Endothelial cell of umbilical vein (primary cell): ENCODE results near the gene MGAT4A. TPM values are rescaled to one million over a fixed set of nuclear protein-coding genes. Genes with fewer than 3 reads are reported as not detected.

Source experiments
- BruUV-seq: library from RNA; stranded (reverse); fragments of 400-500 nt; replicated peaks from 2 replicates; lab custom pipeline; 2021; lab: Mats Ljungman, UMichigan
- CTCF ChIA-PET: fragments of 300-600, 350-600 bp; sonication (Branson Sonifier 250); formaldehyde crosslinking; loops from one replicate; lab custom pipeline; 2021; ENCODE audit warnings: antibody characterized with exemption, inconsistent platforms; lab: Charles Lee
- POLR2A ChIA-PET: fragments of 300-600, 350-600 bp; sonication (Branson Sonifier 250); formaldehyde crosslinking; loops from one replicate; lab custom pipeline; 2021; ENCODE audit warnings: antibody characterized with exemption, inconsistent platforms; lab: Charles Lee
- DNase-seq: peaks from one replicate; pipeline ENCODE4 v3.0.0-alpha.2; 2011; ENCODE audit warnings: low read depth, low spot score
- FAIRE-seq: peaks from 2 replicates; lab custom pipeline; 2011; peaks lifted over from hg19 to GRCh38; lab: Jason Lieb, UNC
- H2AFZ ChIP-seq: 2 replicates; pipeline ENCODE4 v1.6.0; 2012; ENCODE audit warnings: low read depth, low read length, control low read depth, inconsistent platforms
- H3K27ac ChIP-seq: 2 replicates; pipeline ENCODE4 v1.5.1; 2011; ENCODE audit warnings: low read depth, mild to moderate bottlenecking, control low read depth, low read length, moderate library complexity; ENCODE audit not compliant: insufficient read depth
- H3K27me3 ChIP-seq, 2 experiments: 2 replicates each; pipeline versions ENCODE4 v1.6.0 to v1.6.1; 2011; ENCODE audit warnings: low read length in 2 of 2, mixed read lengths in 1 of 2; ENCODE audit not compliant: control insufficient read depth in 2 of 2, insufficient read depth in 2 of 2
- H3K36me3 ChIP-seq, 2 experiments: 2 replicates in 1 of 2; 3 replicates in 1 of 2; pipeline ENCODE4 v1.5.1; 2011; ENCODE audit warnings: low read length in 2 of 2, mild to moderate bottlenecking in 1 of 2, moderate library complexity in 1 of 2; ENCODE audit not compliant: control insufficient read depth in 2 of 2, insufficient read depth in 2 of 2; ENCODE audit errors: extremely low read depth in 1 of 2
- H3K4me1 ChIP-seq: 3 replicates; pipeline ENCODE4 v1.5.1; 2011; ENCODE audit warnings: mild to moderate bottlenecking, low read length; ENCODE audit not compliant: control insufficient read depth, insufficient read depth; ENCODE audit errors: extremely low read depth
- H3K4me2 ChIP-seq: 2 replicates; pipeline ENCODE4 v1.6.1; 2011; ENCODE audit warnings: low read length, control low read depth, mixed read lengths; ENCODE audit not compliant: insufficient read depth
- H3K4me3 ChIP-seq, 3 experiments: fragments of 200-600 bp in 1 of 3; sonication (generic), shearing (Covaris generic) in 1 of 3; replicated peaks in 1 of 3; 2 replicates each; pipeline ENCODE4 v1.5.1; 2011 to 2016; ENCODE audit warnings: control low read depth in 3 of 3, low read length in 3 of 3, mild to moderate bottlenecking in 2 of 3, inconsistent platforms in 1 of 3, low read depth in 1 of 3, moderate library complexity in 1 of 3; ENCODE audit not compliant: insufficient read depth in 1 of 3
- H3K79me2 ChIP-seq: 2 replicates; pipeline ENCODE4 v1.6.0; 2012; ENCODE audit warnings: low read length, inconsistent platforms; ENCODE audit not compliant: control insufficient read depth, insufficient read depth
- H3K9ac ChIP-seq: replicated peaks from 2 replicates; pipeline ENCODE3; 2011; ENCODE audit warnings: low read length, control low read depth; ENCODE audit not compliant: insufficient read depth; ENCODE audit errors: extremely low read depth
- H3K9me1 ChIP-seq: replicated peaks from 3 replicates; pipeline ENCODE4 v1.6.0; 2011; ENCODE audit warnings: mild to moderate bottlenecking, low read length; ENCODE audit not compliant: control insufficient read depth, insufficient read depth; ENCODE audit errors: extremely low read depth
- H3K9me3 ChIP-seq: replicated peaks from 2 replicates; pipeline ENCODE4 v1.5.1; 2012; ENCODE audit warnings: low read length, inconsistent platforms; ENCODE audit not compliant: control insufficient read depth, insufficient read depth
- H4K20me1 ChIP-seq: replicated peaks from 2 replicates; pipeline ENCODE3; 2011; ENCODE audit warnings: mild to moderate bottlenecking, low read length; ENCODE audit not compliant: control insufficient read depth, insufficient read depth; ENCODE audit errors: extremely low read depth
- CTCF ChIP-seq, 2 donors: IDR thresholded peaks; 1 replicate in 1 of 2; 2 replicates in 1 of 2; pipeline ENCODE4 v1.5.1; 2011; ENCODE audit warnings: low read length in 2 of 2, mild to moderate bottlenecking in 2 of 2, moderate library complexity in 2 of 2, control low read depth in 1 of 2, inconsistent platforms in 1 of 2, low read depth in 1 of 2; ENCODE audit not compliant: insufficient read depth in 1 of 2; ENCODE audit errors: extremely low read depth in 1 of 2
- FOS ChIP-seq: IDR thresholded peaks from 2 replicates; pipeline ENCODE4 v1.6.1; 2011; ENCODE audit warnings: mild to moderate bottlenecking, low read length, moderate library complexity, borderline replicate concordance; ENCODE audit not compliant: insufficient read depth
- JUN ChIP-seq: IDR thresholded peaks from 2 replicates; pipeline ENCODE4 v1.6.1; 2011; ENCODE audit warnings: borderline replicate concordance, low read depth; ENCODE audit not compliant: insufficient read length, insufficient read depth
- POLR2A ChIP-seq: IDR thresholded peaks from 2 replicates; pipeline ENCODE4 v1.6.1; 2012; ENCODE audit warnings: low read depth, mild to moderate bottlenecking, control low read depth, low read length
- POLR2AphosphoS5 ChIP-seq: IDR thresholded peaks from 2 replicates; pipeline ENCODE4 v1.6.1; 2012; ENCODE audit warnings: low read depth, mild to moderate bottlenecking, control low read depth, low read length, moderate library complexity; ENCODE audit not compliant: insufficient read depth
- dilution Hi-C: fragments of 300-500 bp; cut with MboI; formaldehyde crosslinking; loops from one replicate; pipeline ENCODE4 v1.15.0; 2019; ENCODE audit warnings: low sequenced_read_pairs; ENCODE audit not compliant: extremely low pct_ligation_motif_present
- intact Hi-C: fragments of 100-400 bp; cut with micrococcal nuclease; formaldehyde crosslinking; loops from one replicate; pipeline ENCODE4 v1.10.0; 2022
- polyA plus RNA-seq, 4 experiments: library from polyadenylated mRNA; depleted of rRNA in 3 of 4; stranded (reverse) in 3 of 4; unstranded in 1 of 4; fragments of >200 nt; gene quantifications; 2 replicates each; pipeline versions ENCODE4 v1.2.1 to v1.2.3, GENCODE V29; 2011 to 2012; ENCODE audit warnings: missing spikeins in 1 of 4
- total RNA-seq: library from RNA; stranded (reverse); gene quantifications from 2 replicates; pipeline ENCODE4 v1.2.3, GENCODE V29; 2021

Gene MGAT4A
- total and polyA plus RNA-seq, 2 donors (not counting 3 experiments of a cell fraction or from before 2014, with no cell fraction given) = 9.2 to 42.2 TPM

- Histone ChIP-seq H4K20me1 (no peaks in the 10 kb centered on the region), H3K9me1 (no peaks in the 10 kb centered on the region), H3K36me3 (peaks cover 4 to 6% of the 10 kb centered on the region in 2 experiments), H3K79me2 (peaks cover 65% of the 10 kb centered on the region), H2AFZ (peak overlapping the region; percentile 89), H3K4me2 (peak overlapping the region; percentile 93), H3K9me3 (no peaks in the 10 kb centered on the region), H3K4me3 (peak overlapping the region; percentile 95 to 100 (median 98)), H3K27ac (peak overlapping the region; percentile 98), H3K27me3 (no peaks in the 10 kb centered on the region), H3K4me1 (peaks cover 32% of the 10 kb centered on the region), H3K9ac (peak overlapping the region; percentile 99)
- POLR2A ChIA-PET = no interaction called here
- no peak for TF ChIP-seq FOS
- no TSS peak for BruUV-seq
- CTCF ChIA-PET = interaction anchor here (0.9 to 1.7 kb wide), 7 partner anchors 24 to 228 kb away, joined by 3 to 4 read pairs (median 4); no protein-coding TSS in a partner anchor
- intact Hi-C loops (loop anchor here (1.0 to 5.0 kb wide), 3 partner anchors 10 to 458 kb away; no protein-coding TSS in a partner anchor), dilution Hi-C loops (no loop called here)
- DNase-seq = peak; percentile 55
- peak; percentile 8 for FAIRE-seq
Observed at GRCh38 chr2:98608962-98609604, 121.8 kb downstream of the MGAT4A start.

GRCh38 chr2:98608116-98608961, 122.6 kb downstream of the MGAT4A start, which contains the start of the genes COA5 and UNC50:
Gene COA5, minus strand, starts transcription at chr2:98608512. Its CDS starts 107 bp downstream, at chr2:98608405.
Gene UNC50, plus strand, starts transcription at chr2:98608589. Its CDS starts 1,171 bp downstream, at chr2:98609760.
- BruUV-seq = TSS peak; percentile 64
- Histone ChIP-seq H3K4me3 (peak within 1 kb of the TSS; percentile 95 to 100 (median 98)), H3K9ac (peak within 1 kb of the TSS; percentile 99), H3K79me2 (peaks cover 65% of the 10 kb centered on the region), H4K20me1 (no peaks in the 10 kb centered on the region), H3K4me1 (peaks cover 32% of the 10 kb centered on the region), H3K36me3 (peaks cover 2 to 6% of the 10 kb centered on the region in 2 experiments), H3K27ac (peak within 1 kb of the TSS; percentile 98), H2AFZ (peak within 1 kb of the TSS; percentile 92), H3K4me2 (peak within 1 kb of the TSS; percentile 96), H3K9me1 (no peaks in the 10 kb centered on the region), H3K9me3 (no peaks in the 10 kb centered on the region), H3K27me3 (no peaks in the 10 kb centered on the region)
- FAIRE-seq (peak; percentile 38), DNase-seq (peak; percentile 92)
- ChIA-PET CTCF (interaction anchor here (0.6 to 2.2 kb wide), 7 partner anchors 24 to 229 kb away, joined by 3 to 8 read pairs (median 4); no protein-coding TSS in a partner anchor), POLR2A (no interaction called here)
- peak; percentile 91 for TF ChIP-seq POLR2A
- peak; percentile 9 for TF ChIP-seq FOS
- TF ChIP-seq CTCF (IDR thresholded peaks at IDR 0.05; ENCODE audit: extremely low read depth in 1 of 2, insufficient read depth in 1 of 2, low read depth in 1 of 2, low read length in 2 of 2) = no peak
- no peak for TF ChIP-seq JUN
- peak; percentile 91 for TF ChIP-seq POLR2AphosphoS5
- intact Hi-C loops = loop anchor here (1.0 to 5.0 kb wide), 3 partner anchors 9 to 458 kb away; no protein-coding TSS in a partner anchor
- dilution Hi-C loops = no loop called here
